Progenitor cell of endocrine pancreas (in vitro differentiated cells): ENCODE results near the gene PRKCE. TPM values are rescaled to one million over a fixed set of nuclear protein-coding genes. Genes with fewer than 3 reads are reported as not detected.

Experiments used
- DNase-seq: peaks from one replicate; pipeline ENCODE4 v3.0.0; 2021; ENCODE audit warnings: low spot score; ENCODE audit not compliant: unreplicated experiment
- H3K27ac Mint-ChIP-seq: 2 replicates; pipeline ENCODE4 v1.8.0; 2021; ENCODE audit warnings: mild to moderate bottlenecking, moderate library complexity, mixed read lengths
- H3K27me3 Mint-ChIP-seq: 2 replicates; pipeline ENCODE4 v1.8.0; 2021; ENCODE audit warnings: mixed read lengths
- H3K36me3 Mint-ChIP-seq: 2 replicates; pipeline ENCODE4 v1.8.0; 2022; ENCODE audit warnings: mixed read lengths; ENCODE audit not compliant: insufficient read depth
- H3K4me1 Mint-ChIP-seq: 2 replicates; pipeline ENCODE4 v1.8.0; 2021; ENCODE audit warnings: low read depth, mixed read lengths
- H3K4me3 Mint-ChIP-seq: 2 replicates; pipeline ENCODE4 v1.8.0; 2021; ENCODE audit warnings: low read depth, mild to moderate bottlenecking, moderate library complexity, mixed read lengths
- H3K9me3 Mint-ChIP-seq: 2 replicates; pipeline ENCODE4 v1.8.0; 2021; ENCODE audit warnings: low read depth, mixed read lengths
- total RNA-seq: library from RNA; stranded (reverse); gene quantifications from 2 replicates; pipeline ENCODE4 v1.2.1, GENCODE V29; 2021
- TF ChIP-seq, protein P1 (sequence below): fragments of 200-600 bp; sonication (generic); IDR thresholded peaks from one replicate; pipeline ENCODE4 v1.5.0; 2021; ENCODE audit warnings: antibody characterized with exemption, mild to moderate bottlenecking; ENCODE audit not compliant: unreplicated experiment

The PRKCE gene
- total RNA-seq, 1 donor from 2014 or later, result 4.2 TPM

DNA sequence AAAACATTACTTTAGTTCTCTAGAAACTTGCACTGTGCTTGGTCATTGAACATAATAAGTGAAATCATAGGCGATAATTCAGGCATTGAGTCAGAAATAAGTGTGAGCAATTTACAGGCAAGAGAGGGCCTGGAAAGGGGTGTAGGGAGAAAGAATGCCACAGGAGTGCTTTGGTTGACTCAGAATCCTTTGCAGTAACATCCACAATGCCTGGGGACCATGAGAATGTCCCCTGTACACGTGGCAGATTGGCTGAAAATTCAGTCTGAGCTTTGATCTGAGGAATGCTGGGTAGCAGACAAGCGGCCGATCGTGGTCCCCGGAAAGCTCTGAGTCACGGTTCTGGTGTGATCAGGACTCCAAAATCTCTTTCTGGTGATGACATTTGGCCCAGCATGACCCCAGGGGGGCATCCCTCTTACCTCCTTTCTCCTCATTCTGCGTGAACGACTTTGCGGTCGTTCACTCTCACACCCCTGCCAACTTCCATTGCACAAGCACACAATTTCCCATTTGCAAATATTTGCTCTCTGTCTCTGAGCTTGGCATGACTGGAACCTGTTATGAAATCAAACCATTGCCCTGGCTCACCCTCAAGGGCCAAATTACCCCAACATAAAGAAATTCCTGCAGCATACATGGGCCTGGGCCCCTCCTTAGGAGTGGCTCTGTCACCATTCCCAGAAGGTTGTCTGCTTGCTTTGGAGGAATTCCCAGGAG is 340.7 kb downstream of the PRKCE start:
- Mint-ChIP-seq H3K27me3 (peaks cover 5% of the 10 kb centered on the region), H3K4me1 (peaks cover 1% of the 10 kb centered on the region), H3K4me3 (no peak overlapping the region), H3K9me3 (peaks cover 4% of the 10 kb centered on the region), H3K36me3 (no peaks in the 10 kb centered on the region), H3K27ac (no peak overlapping the region)
- DNase-seq, result no peak
- TF ChIP-seq, protein P1, sequence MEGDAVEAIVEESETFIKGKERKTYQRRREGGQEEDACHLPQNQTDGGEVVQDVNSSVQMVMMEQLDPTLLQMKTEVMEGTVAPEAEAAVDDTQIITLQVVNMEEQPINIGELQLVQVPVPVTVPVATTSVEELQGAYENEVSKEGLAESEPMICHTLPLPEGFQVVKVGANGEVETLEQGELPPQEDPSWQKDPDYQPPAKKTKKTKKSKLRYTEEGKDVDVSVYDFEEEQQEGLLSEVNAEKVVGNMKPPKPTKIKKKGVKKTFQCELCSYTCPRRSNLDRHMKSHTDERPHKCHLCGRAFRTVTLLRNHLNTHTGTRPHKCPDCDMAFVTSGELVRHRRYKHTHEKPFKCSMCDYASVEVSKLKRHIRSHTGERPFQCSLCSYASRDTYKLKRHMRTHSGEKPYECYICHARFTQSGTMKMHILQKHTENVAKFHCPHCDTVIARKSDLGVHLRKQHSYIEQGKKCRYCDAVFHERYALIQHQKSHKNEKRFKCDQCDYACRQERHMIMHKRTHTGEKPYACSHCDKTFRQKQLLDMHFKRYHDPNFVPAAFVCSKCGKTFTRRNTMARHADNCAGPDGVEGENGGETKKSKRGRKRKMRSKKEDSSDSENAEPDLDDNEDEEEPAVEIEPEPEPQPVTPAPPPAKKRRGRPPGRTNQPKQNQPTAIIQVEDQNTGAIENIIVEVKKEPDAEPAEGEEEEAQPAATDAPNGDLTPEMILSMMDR, result no peak

DNA sequence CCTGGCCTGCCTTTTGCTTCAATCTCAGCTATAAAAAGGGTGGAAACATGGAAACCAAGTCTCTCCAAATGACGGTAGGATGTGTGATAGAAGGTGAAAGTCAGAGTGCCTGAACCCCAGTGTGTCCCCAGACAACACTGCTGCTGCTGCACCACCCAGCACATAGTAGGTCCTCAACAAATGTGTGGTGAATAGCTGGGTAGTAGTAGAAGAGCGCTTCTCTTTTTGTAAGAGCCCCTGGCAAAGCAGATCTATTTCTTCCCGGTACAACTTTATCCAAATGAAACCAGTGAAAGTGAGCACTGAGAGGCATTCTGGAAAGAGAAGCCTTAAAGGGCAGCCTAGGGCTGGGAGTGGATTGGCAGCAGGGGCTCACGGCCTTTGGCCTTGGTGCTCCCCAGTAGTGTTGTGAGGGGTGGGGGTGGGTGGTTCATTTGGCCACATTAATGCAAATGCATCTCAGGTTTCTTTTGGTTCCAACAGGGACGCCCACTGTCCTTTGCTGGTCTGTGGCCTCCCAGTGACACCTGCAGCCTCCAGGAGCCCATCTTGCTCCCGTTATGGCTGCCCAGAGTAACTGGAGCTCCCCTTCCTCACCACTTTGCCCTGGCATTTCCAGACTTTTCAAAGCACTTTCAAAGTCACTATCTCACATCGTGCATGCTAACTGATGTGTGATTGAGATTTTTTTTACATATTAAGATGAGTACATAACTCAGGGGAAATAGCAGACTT is 341.4 kb downstream of the PRKCE start:
- TF ChIP-seq, protein P1, result no peak
- H3K9me3 Mint-ChIP-seq, result peaks cover 5% of the 10 kb centered on the region
- H3K27me3 Mint-ChIP-seq, result peaks cover 5% of the 10 kb centered on the region
- no peaks in the 10 kb centered on the region for H3K36me3 Mint-ChIP-seq
- no peak for DNase-seq
- H3K4me3 Mint-ChIP-seq, result no peak overlapping the region
- H3K4me1 Mint-ChIP-seq, result peaks cover 1% of the 10 kb centered on the region
- no peak overlapping the region for H3K27ac Mint-ChIP-seq

DNA sequence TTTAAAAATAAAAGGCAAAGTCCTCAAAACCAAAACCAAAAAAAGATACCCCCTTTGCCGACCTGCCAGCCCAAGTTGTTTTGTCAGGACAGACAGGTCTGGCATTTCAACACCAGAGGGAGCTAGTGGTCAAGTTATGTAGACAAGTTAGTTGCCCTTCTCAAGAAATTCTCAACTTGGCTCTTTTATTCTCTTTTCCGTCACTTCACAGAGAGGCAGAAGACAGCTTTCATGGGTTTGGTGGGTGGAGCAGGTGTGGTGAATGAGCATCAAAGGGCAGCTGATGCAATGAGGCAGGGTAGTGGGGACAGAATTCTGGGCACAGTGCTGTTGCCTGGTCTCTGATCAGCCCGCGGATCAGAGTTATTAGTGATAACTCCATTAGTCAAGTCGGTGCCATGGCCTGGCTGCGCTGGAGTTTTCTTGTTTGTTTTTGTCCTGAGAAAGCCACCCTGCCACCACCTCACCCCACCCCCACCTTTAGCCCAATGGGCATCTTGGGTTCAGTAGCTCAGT is 342.1 kb downstream of the PRKCE start:
- H3K27ac Mint-ChIP-seq, result no peak overlapping the region
- TF ChIP-seq, protein P1, result peak; percentile 91
- H3K4me3 Mint-ChIP-seq, result no peak overlapping the region
- peaks cover 10% of the 10 kb centered on the region for H3K9me3 Mint-ChIP-seq
- no peaks in the 10 kb centered on the region for H3K36me3 Mint-ChIP-seq
- peaks cover 5% of the 10 kb centered on the region for H3K27me3 Mint-ChIP-seq
- DNase-seq, result peak; percentile 43
- H3K4me1 Mint-ChIP-seq, result peaks cover 1% of the 10 kb centered on the region

DNA sequence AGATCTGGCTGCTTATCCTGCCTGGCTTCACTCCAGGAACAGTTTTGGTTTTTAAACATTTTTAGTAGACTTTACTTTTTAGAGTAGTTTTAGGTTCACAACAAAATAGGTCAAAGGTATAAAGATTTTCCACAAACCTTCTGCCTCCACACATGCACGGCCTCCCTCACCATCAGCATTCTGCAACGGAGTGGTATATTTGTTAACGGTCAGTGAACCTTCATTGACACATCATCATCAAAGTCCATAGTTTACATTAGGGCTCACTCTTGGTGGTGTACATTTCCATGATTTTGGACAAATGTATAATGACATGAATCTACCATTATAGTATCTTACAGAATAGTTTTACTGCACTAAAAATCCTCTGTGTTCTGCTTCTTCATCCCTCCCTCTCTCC is 342.6 kb downstream of the PRKCE start:
- H3K27me3 Mint-ChIP-seq, result peaks cover 5% of the 10 kb centered on the region
- TF ChIP-seq, protein P1, result no peak

DNA sequence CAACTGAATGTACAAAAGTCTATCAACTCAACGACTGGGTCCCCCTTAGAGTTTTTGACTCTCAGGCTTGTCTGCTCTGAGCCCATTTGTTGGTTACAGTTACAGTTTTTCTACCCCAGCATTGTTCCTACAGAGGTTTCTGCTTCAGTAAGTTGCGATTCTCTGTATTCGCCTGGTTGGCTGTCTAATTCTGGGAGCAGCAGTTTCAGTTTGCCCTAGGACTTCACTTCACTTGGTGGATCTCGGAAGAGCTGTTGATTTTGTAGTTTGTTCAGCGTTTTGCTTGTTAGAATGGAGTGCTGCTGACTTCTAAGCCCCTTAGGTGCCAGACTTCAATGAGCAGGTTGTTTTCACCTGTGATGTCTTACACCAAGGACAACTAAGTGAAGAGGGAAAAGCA is 349.2 kb downstream of the PRKCE start:
- TF ChIP-seq, protein P1, result no peak
- no peak for DNase-seq
- peaks cover 5% of the 10 kb centered on the region for H3K4me1 Mint-ChIP-seq
- H3K27ac Mint-ChIP-seq, result no peak overlapping the region
- H3K27me3 Mint-ChIP-seq, result peaks cover 6% of the 10 kb centered on the region
- H3K4me3 Mint-ChIP-seq, result no peak overlapping the region
- no peaks in the 10 kb centered on the region for H3K36me3 Mint-ChIP-seq
- H3K9me3 Mint-ChIP-seq, result peaks cover 13% of the 10 kb centered on the region

More for the DNA sequence above, 342.6 kb downstream of the PRKCE start:
- Mint-ChIP-seq H3K36me3 (no peaks in the 10 kb centered on the region), H3K9me3 (peaks cover 10% of the 10 kb centered on the region), H3K27ac (no peak overlapping the region), H3K4me1 (peaks cover 1% of the 10 kb centered on the region), H3K4me3 (no peak overlapping the region)
- DNase-seq, result no peak
